NOMO-1 treated with DMSO at 0.1 percent for 48 hours (cell line): Measurements from ENCODE around the gene DOK7.
A peak's percentile ranks its signal among the peaks of the same experiment; 100 is the strongest.

Source experiments
- DNase-seq: peaks from one replicate; lab custom pipeline; 2025; ENCODE audit not compliant: unreplicated experiment; lab: John Stamatoyannopoulos, UW

The DOK7 gene

GRCh38 chr4:3427706-3428446 lies 35.2 kb upstream of the DOK7 start:
- DNase-seq, result no peak

GRCh38 chr4:3429651-3430050 lies 33.5 kb upstream of the DOK7 start:
- DNase-seq, result no peak

GRCh38 chr4:3430524-3430923 lies 32.6 kb upstream of the DOK7 start:
- no peak for DNase-seq

GRCh38 chr4:3431446-3431993 lies 31.6 kb upstream of the DOK7 start:
- no peak for DNase-seq

- no peak for DNase-seq
Observed at GRCh38 chr4:3432381-3432790, 30.7 kb upstream of the DOK7 start.

- DNase-seq, result no peak
Observed at GRCh38 chr4:3433138-3433869, 29.8 kb upstream of the DOK7 start.

- no peak for DNase-seq
Observed at GRCh38 chr4:3434881-3435685, 28.0 kb upstream of the DOK7 start.

- DNase-seq, result no peak
Observed at GRCh38 chr4:3435686-3435956, 27.5 kb upstream of the DOK7 start.

- DNase-seq, result no peak
Observed at GRCh38 chr4:3436048-3436797, 26.9 kb upstream of the DOK7 start.

- DNase-seq, result peak; percentile 48
Observed at GRCh38 chr4:3436798-3437581, 26.1 kb upstream of the DOK7 start.

GRCh38 chr4:3437582-3437936 lies 25.5 kb upstream of the DOK7 start:
- no peak for DNase-seq

GRCh38 chr4:3437998-3438846 lies 24.9 kb upstream of the DOK7 start:
- no peak for DNase-seq

- DNase-seq, result no peak
Observed at GRCh38 chr4:3438847-3439180, 24.3 kb upstream of the DOK7 start.

GRCh38 chr4:3439391-3439790 lies 23.7 kb upstream of the DOK7 start:
- no peak for DNase-seq

GRCh38 chr4:3440011-3440410 lies 23.1 kb upstream of the DOK7 start:
- DNase-seq, result no peak

- peak; percentile 4 for DNase-seq
Observed at GRCh38 chr4:3440979-3441500, 22.1 kb upstream of the DOK7 start.

- DNase-seq, result no peak
Observed at GRCh38 chr4:3441501-3442459, 21.3 kb upstream of the DOK7 start, which contains the start of gene HGFAC. Gene HGFAC (plus strand): TSS chr4:3441968. CDS start chr4:3442002, 34 bp downstream.

GRCh38 chr4:3442460-3442958 lies 20.6 kb upstream of the DOK7 start:
- DNase-seq, result no peak
